Adipose tissue (tissue), 3 donors: ENCODE data around the gene B4GAT1. TPM values are rescaled to one million over a fixed set of nuclear protein-coding genes. Genes with fewer than 3 reads are reported as not detected.
"Not testable (repeated sequence)": the region's sequence is repeated elsewhere in the genome, so short reads cannot be mapped to it uniquely, and the experiment has no call there.

Experiments
- H3K27ac ChIP-seq: one replicate; pipeline ENCODE4 v1.5.1; 2013; ENCODE audit warnings: low read depth, low read length
- WGBS, 3 donors: extraction: QIAGEN DNeasy Blood & Tissue Kit; methylation state at CpG; one replicate each; pipeline ENCODE4 v1.1.7; 2013; 5-methylcytosine and 5-hydroxymethylcytosine counted together
- polyA plus RNA-seq, 3 donors: library from polyadenylated mRNA; stranded (reverse); fragments of 200-250 nt; gene quantifications; one replicate each; pipeline ENCODE4 v1.2.3, GENCODE V29; 2013
- donor health status: healthy with polysubstance abuse.
- donor health status: Bipolar disorder and iron deficiency.
- donor health status: healthy.

The B4GAT1 gene
- polyA plus RNA-seq, 3 donors: 12.5 to 19.9 (median 17.9) TPM

DNA sequence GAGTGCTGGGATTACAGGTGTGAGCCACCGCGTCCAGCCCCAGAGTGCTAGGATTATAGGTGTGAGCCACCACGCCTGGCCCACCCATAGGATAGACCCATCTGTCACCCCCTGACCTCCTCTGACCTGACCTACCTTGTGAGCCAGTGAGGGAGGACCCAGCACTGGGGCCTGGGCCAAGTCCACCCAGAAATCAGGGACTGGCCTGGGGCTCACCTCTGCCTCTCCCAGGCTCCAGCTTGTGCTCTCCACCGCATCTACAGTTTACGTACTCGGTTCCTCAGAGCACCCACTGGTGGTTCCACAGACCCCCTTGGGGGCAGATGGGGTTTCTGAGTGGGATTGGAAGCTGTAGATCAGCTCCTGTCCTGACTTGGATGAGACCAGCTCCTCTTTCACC, 17.7 kb upstream of the B4GAT1 start:
- 95 to 98% (median 96%) methylated on average over 6 of the region's 6 CpGs for WGBS, 3 donors

DNA sequence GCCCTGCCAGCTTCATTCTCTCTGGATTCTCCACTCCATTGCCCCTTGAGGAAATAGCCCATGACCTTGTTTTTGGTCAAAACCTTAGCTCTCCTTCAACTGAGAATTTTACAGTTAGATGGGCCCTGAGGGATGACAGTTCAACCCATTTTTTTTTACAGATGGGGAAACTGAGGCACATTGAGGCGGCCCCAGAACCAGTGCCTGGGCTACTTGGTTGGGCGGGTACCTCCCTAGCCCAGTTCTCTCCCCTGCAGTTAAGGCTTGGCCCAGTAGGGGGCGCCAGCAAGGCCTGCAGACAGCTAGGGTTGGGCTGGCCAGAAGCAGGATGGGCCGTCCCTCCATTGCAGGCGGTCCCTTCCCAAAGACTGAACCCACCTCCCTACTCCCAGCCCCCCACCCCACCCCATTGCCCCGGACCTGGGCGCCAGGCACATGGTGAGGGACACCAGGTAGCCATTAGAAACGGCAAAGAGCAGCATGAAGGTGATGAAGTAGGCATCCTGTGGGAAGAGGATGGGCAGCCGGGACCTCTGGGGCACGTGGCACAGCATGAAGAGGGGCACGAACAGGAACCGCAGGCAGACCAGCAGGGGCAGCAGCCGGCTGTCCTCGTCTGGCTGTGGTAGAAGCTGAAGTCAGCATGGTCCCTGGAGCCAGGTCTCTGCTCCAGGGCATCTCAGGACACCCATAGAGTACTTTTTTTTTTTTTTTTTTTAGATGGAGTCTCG, 16.5 kb upstream of the B4GAT1 start:
- WGBS, 3 donors: 73 to 87% (median 77%) methylated on average over 15 of the region's 15 CpGs
- no peak overlapping the region for H3K27ac ChIP-seq

More for the DNA sequence above, 17.7 kb upstream of the B4GAT1 start:
- no peak overlapping the region for H3K27ac ChIP-seq

DNA sequence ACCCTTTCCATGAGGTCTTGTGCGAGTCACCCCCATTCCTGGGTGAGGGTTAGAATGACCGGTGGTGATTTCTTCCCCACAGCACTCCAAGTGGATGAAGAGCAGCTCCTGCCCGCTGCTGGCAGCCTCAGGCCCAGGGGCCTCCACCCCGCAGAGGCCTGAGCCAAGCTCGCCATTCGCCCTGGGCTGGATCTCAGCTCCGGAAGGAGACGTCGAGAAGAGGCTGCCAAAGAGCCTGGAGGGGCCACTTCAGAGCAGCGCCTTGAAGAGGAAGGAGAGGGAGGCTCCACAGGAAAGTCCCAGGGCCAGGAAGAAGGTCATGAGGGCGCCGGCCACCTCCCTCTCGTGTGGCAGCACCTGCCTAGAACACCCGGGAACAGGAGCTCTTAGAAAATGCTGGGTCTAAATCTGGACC, 15.8 kb upstream of the B4GAT1 start:
- 69 to 87% (median 72%) methylated on average over 14 of the region's 14 CpGs for WGBS, 3 donors
- H3K27ac ChIP-seq: no peak overlapping the region

DNA sequence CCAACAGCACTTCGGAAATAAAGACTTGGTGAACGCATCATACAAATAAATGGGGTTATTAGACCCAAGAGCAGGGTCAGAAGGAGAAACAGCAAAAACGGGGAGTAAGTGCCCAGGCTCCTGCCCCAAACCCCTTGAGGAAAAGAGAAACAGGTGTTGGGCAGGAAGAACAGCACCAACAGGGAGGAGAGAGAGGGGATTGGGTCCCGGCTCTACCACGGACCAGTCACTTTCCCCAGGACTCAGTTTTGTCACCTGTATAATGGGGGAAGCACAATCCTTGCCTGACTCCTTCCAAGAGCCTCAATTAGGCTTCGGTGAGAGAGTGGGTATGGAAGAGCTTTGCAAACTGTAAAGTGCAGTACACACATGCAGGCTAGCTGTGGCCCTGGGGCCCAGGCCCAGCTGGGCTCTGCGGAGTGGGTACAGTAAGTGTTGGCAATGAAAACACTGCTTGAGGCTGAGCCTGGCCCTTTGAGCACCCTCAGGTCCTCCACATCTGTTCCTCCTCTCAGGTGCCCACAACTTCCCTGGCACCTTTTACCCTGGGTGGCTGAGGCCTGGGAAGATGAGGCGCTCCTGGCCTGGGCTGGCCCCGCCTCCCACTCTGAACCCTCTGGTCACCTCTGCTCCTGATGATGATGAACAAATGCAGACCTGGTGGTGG, 15.2 kb upstream of the B4GAT1 start:
- H3K27ac ChIP-seq: no peak overlapping the region
- WGBS, 3 donors: 80 to 89% (median 83%) methylated on average over 9 of the region's 9 CpGs

DNA sequence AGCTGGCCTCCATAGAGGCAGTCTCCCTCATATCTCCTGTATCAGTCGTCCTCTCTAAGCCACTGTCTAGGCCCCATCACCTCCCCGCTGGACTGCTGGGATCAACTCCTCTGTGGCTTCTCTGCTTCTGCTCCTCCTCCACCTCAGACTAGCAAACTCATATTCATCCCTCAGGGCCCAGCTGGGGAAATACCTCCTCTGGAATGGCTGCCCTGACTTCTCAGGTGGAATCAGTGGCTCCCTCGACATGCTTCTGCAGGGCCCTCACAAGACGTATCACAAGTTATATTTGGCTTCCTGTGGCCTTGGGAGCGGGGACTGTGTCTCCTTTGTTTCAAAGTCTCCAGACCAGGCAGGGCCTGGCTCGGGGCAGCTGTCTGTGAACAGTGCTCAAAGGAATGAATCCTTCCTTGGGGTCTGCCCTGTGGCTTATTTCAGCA, 14.1 kb upstream of the B4GAT1 start:
- no peak overlapping the region for H3K27ac ChIP-seq
- WGBS, 3 donors: 46 to 84% (median 82%) methylated on average over 6 of the region's 6 CpGs

DNA sequence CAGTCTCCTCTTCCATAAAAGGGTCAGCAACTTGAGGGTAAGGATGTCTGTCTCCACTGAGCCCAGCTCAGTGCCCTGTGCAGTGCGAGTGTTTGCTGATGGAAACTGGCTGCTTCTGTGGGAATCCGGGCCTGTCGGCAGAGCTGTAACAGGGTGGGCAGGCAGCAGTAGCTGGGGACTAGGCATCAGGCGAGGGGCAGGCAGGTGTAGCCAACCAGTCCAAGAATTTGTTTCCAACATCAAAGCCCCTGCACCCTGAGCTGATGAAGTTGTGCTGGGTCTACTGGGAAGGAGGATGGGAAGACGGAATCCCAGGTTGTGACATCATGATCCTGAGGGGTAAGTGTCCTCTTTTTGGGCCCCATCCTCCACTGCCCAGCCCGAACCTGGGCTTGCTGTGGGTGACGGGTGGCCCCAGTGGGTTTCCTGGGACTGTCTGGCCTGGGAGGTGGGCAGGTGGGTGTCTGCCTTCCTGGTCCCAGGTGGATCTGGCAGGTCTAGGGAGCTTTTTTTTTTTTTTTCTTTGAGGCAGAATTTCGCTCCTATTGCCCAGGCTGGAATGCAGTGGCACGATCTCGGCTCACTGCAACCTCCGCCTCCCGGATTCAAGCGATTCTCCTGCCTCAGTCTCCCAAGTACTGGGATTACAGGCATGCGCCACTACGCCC, 13.1 kb upstream of the B4GAT1 start:
- 95 to 97% (median 96%) methylated on average over 13 to 15 of the region's 15 CpGs for WGBS, 3 donors
- no peak overlapping the region for H3K27ac ChIP-seq

DNA sequence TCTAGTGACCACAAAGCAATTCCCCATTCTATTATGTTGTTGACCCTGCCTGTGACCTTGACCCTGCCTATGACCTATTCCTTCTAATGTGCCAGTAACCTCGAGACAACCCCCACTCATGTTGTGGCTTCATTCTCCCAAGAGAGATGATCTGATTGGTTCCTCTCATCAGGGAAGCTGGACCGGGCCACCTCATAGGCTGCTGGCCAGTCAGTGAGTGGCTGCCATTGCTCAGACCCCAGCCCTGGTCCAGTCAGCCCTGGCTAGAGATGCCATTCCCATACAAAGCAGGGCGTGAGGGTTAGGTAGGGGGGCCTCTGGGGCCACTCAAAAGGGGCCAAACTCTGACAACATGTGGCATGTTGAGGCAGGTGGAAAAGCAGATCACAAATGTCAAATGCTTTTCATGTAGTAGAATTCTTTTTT, 12.2 kb upstream of the B4GAT1 start:
- WGBS, 3 donors: 55 to 72% (median 67%) methylated on average over 3 of the region's 3 CpGs
- no peak overlapping the region for H3K27ac ChIP-seq

DNA sequence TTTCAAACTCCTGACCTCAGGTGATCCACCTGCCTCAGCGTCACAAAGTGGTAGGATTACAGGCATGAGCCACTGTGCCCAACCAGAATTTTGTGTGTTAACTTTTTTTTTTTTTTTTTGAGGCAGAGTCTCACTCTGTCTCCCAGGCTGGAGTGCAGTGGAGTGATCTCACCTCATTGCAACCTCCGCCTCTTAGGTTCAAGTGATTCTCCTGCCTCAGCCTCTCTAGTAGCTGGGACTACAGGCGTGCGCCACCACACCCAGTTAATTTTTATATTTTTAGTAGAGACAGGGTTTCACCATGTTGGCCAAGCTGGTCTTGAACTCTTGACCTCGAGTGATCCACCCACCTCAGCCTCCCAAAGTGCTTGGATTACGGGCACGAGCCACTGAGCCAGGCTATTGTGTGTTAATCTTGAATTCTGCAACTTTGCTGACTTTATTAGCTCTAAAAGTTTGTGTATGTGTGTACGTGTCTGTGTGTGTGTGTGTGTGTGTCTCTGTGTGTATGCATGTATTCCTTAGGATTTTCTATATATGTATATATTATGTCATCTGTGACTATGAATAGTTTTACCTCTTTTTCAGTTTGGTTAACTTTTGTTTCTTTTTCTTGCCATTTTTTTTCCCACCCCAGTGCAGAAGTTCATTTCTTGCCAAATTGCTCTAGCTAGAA, 3.3 kb upstream of the B4GAT1 start:
- H3K27ac ChIP-seq: not testable (repeated sequence)
- WGBS, 3 donors: 37 to 91% (median 88%) methylated on average over 8 of the region's 8 CpGs

DNA sequence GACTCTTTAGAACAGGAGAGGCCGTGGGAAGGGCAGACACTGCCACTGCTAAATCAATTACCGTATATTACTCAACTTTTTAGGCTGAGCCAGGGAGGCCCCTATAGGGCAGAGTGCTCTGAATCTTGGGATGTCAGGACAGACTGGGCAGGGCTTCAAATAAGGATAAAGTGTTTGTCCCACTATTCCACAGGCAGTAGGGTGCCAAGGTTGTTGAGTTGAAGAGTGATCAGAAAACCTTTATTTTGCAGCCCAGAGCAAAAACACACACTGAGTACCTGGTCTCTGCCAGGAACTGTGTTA, 1.6 kb upstream of the B4GAT1 start:
- H3K27ac ChIP-seq: no peak overlapping the region

DNA sequence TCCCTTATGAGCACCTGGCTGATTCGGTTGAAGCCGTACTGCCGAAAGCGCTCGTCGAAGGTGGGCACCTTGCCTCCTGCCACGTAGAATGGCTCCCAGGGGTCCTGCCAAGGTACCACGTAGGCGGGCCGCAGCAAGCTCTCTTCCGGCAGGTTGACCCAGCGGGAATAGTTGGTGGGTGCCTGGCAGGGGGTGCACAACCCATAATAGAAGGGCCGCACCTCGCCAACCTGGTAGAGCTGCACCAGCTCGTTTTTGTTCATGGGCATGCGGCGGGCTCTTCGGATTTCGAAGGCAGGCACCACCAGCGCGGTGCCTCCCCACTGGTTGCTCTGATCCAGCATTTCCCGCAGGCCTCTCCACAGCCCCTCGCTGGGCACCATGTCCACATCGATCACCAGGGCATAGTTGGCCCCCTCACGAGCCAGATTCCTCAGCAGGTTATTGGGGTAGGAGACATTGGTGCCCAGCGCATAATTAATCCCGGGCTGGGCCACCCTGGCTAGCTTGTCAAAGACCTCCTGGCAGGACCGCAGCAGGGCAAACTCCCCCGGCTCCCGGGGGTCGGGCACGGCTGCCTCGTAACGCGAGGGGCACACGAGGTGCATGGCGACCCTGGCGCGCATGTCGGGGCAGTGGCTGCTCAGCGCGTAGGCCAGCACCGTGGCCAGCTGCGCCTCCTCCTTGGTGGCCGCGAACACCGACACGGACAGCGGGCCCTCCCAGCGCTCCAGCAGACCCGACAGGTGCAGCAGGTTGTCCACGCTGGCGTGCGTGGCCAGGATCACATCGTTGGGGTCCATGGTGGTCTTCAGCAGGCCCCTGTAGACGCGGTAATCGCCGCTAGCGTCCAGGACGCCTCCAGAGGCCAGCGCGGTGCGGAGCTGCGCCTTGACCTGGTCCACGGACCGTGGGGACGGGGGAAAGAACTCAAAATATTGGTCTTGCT, 679 bp downstream of the B4GAT1 start:
- H3K27ac ChIP-seq: peak overlapping the region; percentile 7
- WGBS, 3 donors: 16 to 30% (median 29%) methylated on average over 68 of the region's 68 CpGs

More for the DNA sequence above, 1.6 kb upstream of the B4GAT1 start:
- WGBS, 3 donors: 28 to 62% (median 56%) methylated on average over 2 of the region's 2 CpGs

DNA sequence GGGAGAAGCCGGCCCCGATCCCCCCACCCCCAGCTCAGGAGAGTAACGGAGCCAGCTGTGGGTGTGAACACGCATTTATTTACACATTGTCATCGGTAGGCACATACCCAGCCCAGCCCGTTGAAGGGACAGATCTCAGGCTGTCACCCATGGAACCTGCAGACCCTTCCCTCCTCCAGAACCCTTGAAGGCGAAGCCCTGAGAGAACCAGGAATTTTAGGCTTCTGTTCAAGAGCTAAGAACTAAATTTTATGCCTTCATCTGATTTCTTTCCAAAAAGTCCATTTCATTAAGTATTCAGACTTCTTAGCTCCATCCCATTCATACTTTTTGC, 2.1 kb downstream of the B4GAT1 start:
- no peak overlapping the region for H3K27ac ChIP-seq
- 3 to 11% (median 9%) methylated on average over 7 of the region's 7 CpGs for WGBS, 3 donors

DNA sequence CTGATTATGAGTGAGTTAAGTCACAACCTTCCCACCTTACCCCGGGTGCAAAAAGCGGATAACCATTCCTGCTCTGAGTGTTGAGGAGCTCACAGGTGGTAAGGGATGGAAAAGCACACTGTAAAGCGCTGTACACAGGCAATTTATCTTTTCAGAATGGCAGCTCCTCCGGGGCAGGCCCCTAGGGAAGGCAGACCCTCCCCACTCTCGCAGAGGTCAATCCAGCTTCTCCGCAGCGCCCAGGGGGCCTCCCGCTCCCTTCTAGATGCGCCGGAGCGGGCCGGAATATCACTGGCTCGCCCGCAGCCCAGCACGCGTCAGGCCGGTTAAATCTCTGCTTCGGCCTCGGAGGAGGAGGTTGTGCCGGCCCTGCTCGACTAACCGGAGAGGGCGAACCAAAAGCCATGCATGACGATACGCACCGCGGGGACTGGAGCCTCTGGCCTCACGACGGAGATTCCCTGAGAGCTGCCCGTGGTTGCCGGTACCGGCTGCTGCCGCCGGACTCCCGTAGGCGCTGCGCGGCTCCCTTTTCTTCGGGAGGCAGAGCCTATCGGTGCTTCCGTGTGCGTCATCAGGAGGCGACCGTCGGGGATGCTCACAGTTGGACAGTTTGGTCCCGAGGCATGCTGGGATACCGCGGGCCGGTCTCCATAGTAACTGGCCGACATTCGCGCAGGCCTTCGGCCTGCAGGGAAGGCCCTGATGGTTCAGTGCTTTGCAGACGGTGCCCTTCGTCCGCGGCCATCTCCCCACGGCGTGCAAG, 2.7 kb downstream of the B4GAT1 start, which contains the start of gene BRMS1:
Gene BRMS1, minus strand, starts transcription at position 555 of the 766 bp plus-strand sequence. CDS start 2,870 bp downstream, outside the sequence.
- 0 to 1% (median 0%) methylated on average over 58 to 59 of the region's 59 CpGs for WGBS, 3 donors
- no peak within 1 kb of the TSS for H3K27ac ChIP-seq

DNA sequence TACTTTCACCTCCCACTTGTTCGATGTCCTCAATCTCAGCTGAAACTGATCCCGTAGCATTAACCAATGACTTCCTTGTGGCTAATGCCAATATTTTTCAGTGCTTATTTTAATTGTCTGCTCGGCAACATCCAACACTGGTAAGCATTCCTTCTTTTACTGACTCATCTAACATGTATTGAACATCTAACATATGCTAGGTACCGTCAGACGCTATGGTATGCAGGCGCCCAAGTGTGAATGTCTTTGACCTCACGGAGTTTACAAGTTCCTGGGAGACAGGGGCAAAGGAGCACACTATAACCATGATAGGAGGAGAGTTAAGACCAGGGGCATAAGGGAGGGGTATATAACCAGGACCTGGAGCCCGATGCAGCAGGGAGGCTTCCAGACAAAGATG, 4.3 kb downstream of the B4GAT1 start:
- H3K27ac ChIP-seq: no peak overlapping the region
- 86 to 93% (median 91%) methylated on average over 8 of the region's 8 CpGs for WGBS, 3 donors

DNA sequence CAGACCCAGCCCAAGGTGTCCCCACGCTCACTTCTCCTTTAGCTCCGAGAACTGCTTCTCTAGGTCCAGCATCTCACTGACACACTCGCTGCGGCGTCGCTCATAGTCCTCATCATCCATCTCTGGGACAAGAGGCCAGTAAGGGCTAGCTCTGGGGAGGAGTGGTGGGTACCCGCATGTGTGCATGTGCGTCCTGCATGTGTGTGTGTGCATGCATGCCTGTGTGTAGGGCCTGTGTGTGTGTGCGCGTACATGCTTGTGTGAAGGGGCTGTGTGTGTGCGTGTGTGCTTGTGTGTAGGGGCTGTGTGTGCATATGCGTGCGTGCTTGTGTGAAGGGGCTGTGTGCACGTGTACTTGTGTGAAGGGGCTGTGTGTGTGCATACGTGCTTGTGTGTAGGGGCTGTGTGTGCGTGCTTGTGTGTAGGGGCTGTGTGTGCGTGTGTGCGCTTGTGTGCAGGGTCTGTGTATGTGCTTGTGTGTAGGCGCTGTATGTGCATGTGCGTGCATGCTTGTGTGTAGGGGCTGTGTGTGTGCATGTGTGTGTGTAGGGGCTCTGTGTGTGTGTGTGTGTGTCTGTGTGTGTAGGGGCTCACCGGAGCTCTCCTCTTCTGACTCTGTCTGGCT, 5.8 kb downstream of the B4GAT1 start:
- H3K27ac ChIP-seq: no peak overlapping the region
- 93 to 95% (median 94%) methylated on average over 21 of the region's 21 CpGs for WGBS, 3 donors

DNA sequence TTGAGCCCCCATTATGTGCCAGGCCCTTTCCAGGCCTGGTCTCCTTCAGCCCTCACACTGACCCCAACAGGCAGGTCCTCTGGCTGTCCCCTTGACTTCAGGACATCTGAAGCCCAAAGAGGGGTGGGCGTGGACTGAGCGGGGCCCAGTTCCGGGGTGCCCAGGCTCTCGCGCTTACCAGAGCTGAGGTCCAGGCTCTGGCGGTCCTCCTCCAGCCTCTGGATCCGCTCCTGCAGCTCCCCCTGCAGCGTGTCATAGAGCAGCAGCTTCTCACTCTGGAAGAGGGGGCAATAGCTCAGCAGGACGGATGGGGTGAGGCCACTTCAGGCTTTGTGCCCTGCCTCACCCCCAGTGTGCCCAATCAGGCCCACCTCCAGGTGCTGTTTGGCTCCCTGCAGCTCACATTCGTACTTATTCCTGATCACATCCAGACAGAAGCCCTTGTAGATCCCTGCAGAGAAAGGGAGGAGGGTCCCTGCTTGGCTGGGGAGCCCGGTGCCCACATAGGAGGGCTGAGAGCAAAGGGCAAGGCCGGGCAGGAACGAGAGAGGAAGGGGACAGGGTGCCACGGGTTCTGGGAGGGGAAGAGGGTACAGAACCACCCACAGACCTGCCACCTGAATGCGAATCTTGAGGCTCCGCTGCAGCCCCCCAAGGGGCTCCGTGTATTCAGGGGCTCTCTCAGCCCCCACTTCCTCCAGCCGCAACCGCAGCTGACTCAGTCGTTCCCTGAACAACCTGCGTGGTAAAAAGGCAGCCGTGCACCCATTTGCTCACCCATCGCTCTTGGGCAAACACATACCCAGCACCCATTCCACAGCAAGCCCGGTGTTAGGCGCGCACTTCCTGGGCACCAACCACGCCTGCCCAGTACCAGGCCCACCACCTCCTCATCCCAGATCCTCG, 6.6 kb downstream of the B4GAT1 start:
- 94 to 96% (median 95%) methylated on average over 26 to 28 of the region's 28 CpGs for WGBS, 3 donors
- no peak overlapping the region for H3K27ac ChIP-seq
